22Rv1 (cell line): ENCODE data around the gene SMC3.

ENCODE experiments used
- CTCF ChIP-seq: fragments of 450-650 bp; IDR thresholded peaks from 2 replicates; pipeline ENCODE4 v1.5.1; 2017; ENCODE audit warnings: mild to moderate bottlenecking
- ZFX ChIP-seq: fragments of 450-650 bp; IDR thresholded peaks from 2 replicates; pipeline ENCODE4 v1.6.1; 2017; ENCODE audit warnings: antibody characterized with exemption, borderline replicate concordance

GRCh38 chr10:110572862-110573261 lies 5.4 kb downstream of the SMC3 start:
- TF ChIP-seq CTCF (no peak), ZFX (no peak)
